IMR-90 (cell line): ENCODE data around the gene MRPS34. TPM values are rescaled to one million over a fixed set of nuclear protein-coding genes. Genes with fewer than 3 reads are reported as not detected.

Experiments
- ATAC-seq: fragments of 200-7000 bp; cut with Tn5 transposase; 2 replicates; pipeline ENCODE4 v1.9.1; 2020; ENCODE audit warnings: low read depth, mild to moderate bottlenecking, moderate library complexity
- BruUV-seq: library from RNA; stranded (reverse); fragments of 400-500 nt; replicated peaks from 2 replicates; lab custom pipeline; 2021; lab: Mats Ljungman, UMichigan
- CTCF ChIA-PET: fragments of 300-600 bp; formaldehyde crosslinking; extraction: SDS; loops from one replicate; lab custom pipeline; 2021; ENCODE audit warnings: antibody characterized with exemption; lab: Yijun Ruan, JAX
- POLR2A ChIA-PET: fragments of 300-600 bp; sonication (Branson Sonifier 250); formaldehyde crosslinking; loops from one replicate; lab custom pipeline; 2022; ENCODE audit warnings: antibody characterized with exemption; ENCODE audit not compliant: unreplicated experiment; lab: Charles Lee
- DNase-seq: peaks from one replicate; pipeline ENCODE4 v3.0.0; 2013
- H2AFZ ChIP-seq: replicated peaks from 2 replicates; pipeline ENCODE3; 2013; ENCODE audit warnings: low read length, mild to moderate bottlenecking; ENCODE audit not compliant: poor library complexity
- H2AK5ac ChIP-seq: 2 replicates; pipeline ENCODE4 v1.6.1; 2013; ENCODE audit warnings: low read depth, low read length, inconsistent platforms
- H2AK9ac ChIP-seq: replicated peaks from 2 replicates; pipeline ENCODE3; 2013; ENCODE audit warnings: mild to moderate bottlenecking, low read depth, low read length, moderate library complexity; ENCODE audit not compliant: poor library complexity
- H2BK120ac ChIP-seq: 2 replicates; pipeline ENCODE4 v1.6.1; 2013; ENCODE audit warnings: low read depth, low read length, inconsistent platforms
- H2BK15ac ChIP-seq: 3 replicates; pipeline ENCODE4 v1.6.1; 2013; ENCODE audit warnings: low read depth, low read length, inconsistent platforms
- H2BK20ac ChIP-seq: 2 replicates; pipeline ENCODE4 v1.6.1; 2013; ENCODE audit warnings: low read depth, mild to moderate bottlenecking, inconsistent platforms, low read length, moderate library complexity
- H2BK5ac ChIP-seq: 2 replicates; pipeline ENCODE4 v1.6.1; 2013; ENCODE audit warnings: mild to moderate bottlenecking, low read depth, low read length, inconsistent platforms; ENCODE audit not compliant: poor library complexity, severe bottlenecking
- H3K14ac ChIP-seq: replicated peaks from 2 replicates; pipeline ENCODE4 v1.6.1; 2013; ENCODE audit warnings: low read depth, low read length, inconsistent platforms
- H3K18ac ChIP-seq: 2 replicates; pipeline ENCODE4 v1.6.1; 2013; ENCODE audit warnings: low read depth, low read length, control low read depth
- H3K23ac ChIP-seq: 2 replicates; pipeline ENCODE4 v1.6.1; 2013; ENCODE audit warnings: low read depth, low read length, inconsistent platforms
- H3K27ac ChIP-seq: 2 replicates; pipeline ENCODE4 v1.5.1; 2013; ENCODE audit warnings: mild to moderate bottlenecking, control low read depth, low read length; ENCODE audit not compliant: insufficient read depth
- H3K27me3 ChIP-seq: 2 replicates; pipeline ENCODE4 v1.6.1; 2013; ENCODE audit warnings: low read length; ENCODE audit not compliant: control insufficient read depth, insufficient read depth
- H3K36me3 ChIP-seq: 2 replicates; pipeline ENCODE4 v1.6.1; 2013; ENCODE audit warnings: low read length, mixed read lengths; ENCODE audit not compliant: control insufficient read depth, insufficient read depth
- H3K4ac ChIP-seq: 2 replicates; pipeline ENCODE4 v1.6.1; 2013; ENCODE audit warnings: low read depth, low read length, inconsistent platforms
- H3K4me1 ChIP-seq: 2 replicates; pipeline ENCODE4 v1.6.1; 2013; ENCODE audit warnings: low read length, mixed read lengths; ENCODE audit not compliant: control insufficient read depth, insufficient read depth
- H3K4me2 ChIP-seq: 2 replicates; pipeline ENCODE4 v1.6.1; 2013; ENCODE audit warnings: low read depth, mild to moderate bottlenecking, control low read depth, low read length, moderate library complexity
- H3K4me3 ChIP-seq: 2 replicates; pipeline ENCODE4 v1.5.1; 2013; ENCODE audit warnings: low read depth, mild to moderate bottlenecking, control low read depth, low read length, moderate library complexity; ENCODE audit not compliant: insufficient read depth
- H3K56ac ChIP-seq: 2 replicates; pipeline ENCODE4 v1.6.1; 2013; ENCODE audit warnings: low read length, inconsistent platforms; ENCODE audit not compliant: insufficient read depth; ENCODE audit errors: extremely low read depth
- H3K79me1 ChIP-seq, 2 experiments: 2 replicates each; pipeline ENCODE4 v1.6.1; 2013; ENCODE audit warnings: low read length in 2 of 2, inconsistent platforms in 1 of 2, low read depth in 1 of 2
- H3K9ac ChIP-seq: 2 replicates; pipeline ENCODE4 v1.6.1; 2013; ENCODE audit warnings: low read depth, low read length, control low read depth
- H3K9me1 ChIP-seq: 2 replicates; pipeline ENCODE4 v1.6.1; 2013; ENCODE audit warnings: low read length, inconsistent platforms; ENCODE audit not compliant: insufficient read depth
- H3K9me3 ChIP-seq: 2 replicates; pipeline ENCODE4 v1.6.1; 2013; ENCODE audit warnings: low read length; ENCODE audit not compliant: control insufficient read depth, insufficient read depth
- H4K20me1 ChIP-seq: 2 replicates; pipeline ENCODE4 v1.6.1; 2013; ENCODE audit warnings: low read length, inconsistent platforms; ENCODE audit not compliant: insufficient read depth
- H4K5ac ChIP-seq: 2 replicates; pipeline ENCODE4 v1.6.1; 2013; ENCODE audit warnings: mild to moderate bottlenecking, low read depth, low read length, control low read depth
- H4K8ac ChIP-seq, 2 experiments: 2 replicates each; pipeline ENCODE4 v1.6.1; 2013; ENCODE audit warnings: low read depth in 2 of 2, low read length in 2 of 2, control low read depth in 1 of 2, inconsistent platforms in 1 of 2
- H4K91ac ChIP-seq: 2 replicates; pipeline ENCODE4 v1.6.1; 2013; ENCODE audit warnings: low read depth, low read length, inconsistent platforms; ENCODE audit not compliant: insufficient read depth
- BHLHE40 ChIP-seq: fragments of 150-350 bp; IDR thresholded peaks from 2 replicates; pipeline ENCODE4 v1.6.1; 2016; ENCODE audit warnings: mild to moderate bottlenecking, low read depth, low read length
- CEBPB ChIP-seq: IDR thresholded peaks from 2 replicates; pipeline ENCODE4 v1.6.1; 2012; ENCODE audit warnings: low read depth, low read length, improper control_type of control experiment
- CHD1 ChIP-seq: IDR thresholded peaks from 2 replicates; pipeline ENCODE4 v1.6.1; 2012; ENCODE audit warnings: low read depth, low read length, improper control_type of control experiment
- FOS ChIP-seq: fragments of 150-350 bp; IDR thresholded peaks from 2 replicates; pipeline ENCODE4 v1.6.1; 2016; ENCODE audit warnings: low read depth, low read length
- MAFK ChIP-seq: IDR thresholded peaks from 2 replicates; pipeline ENCODE4 v1.6.1; 2012; ENCODE audit warnings: low read depth, low read length, improper control_type of control experiment
- MAZ ChIP-seq: IDR thresholded peaks from 2 replicates; pipeline ENCODE4 v1.6.1; 2012; ENCODE audit warnings: low read depth, mild to moderate bottlenecking, low read length, improper control_type of control experiment, moderate library complexity, borderline replicate concordance
- MXI1 ChIP-seq: IDR thresholded peaks from 2 replicates; pipeline ENCODE4 v1.6.1; 2012; ENCODE audit warnings: low read depth, mild to moderate bottlenecking, low read length, moderate library complexity, borderline replicate concordance
- NFE2L2 ChIP-seq: fragments of 150-350 bp; IDR thresholded peaks from 2 replicates; pipeline ENCODE4 v1.6.1; 2016; ENCODE audit warnings: low read depth, mild to moderate bottlenecking, low read length
- POLR2A ChIP-seq: IDR thresholded peaks from 2 replicates; pipeline ENCODE4 v1.6.1; 2012; ENCODE audit warnings: mild to moderate bottlenecking, low read depth, low read length
- RAD21 ChIP-seq: IDR thresholded peaks from 2 replicates; pipeline ENCODE4 v1.6.1; 2012; ENCODE audit warnings: low read length, improper control_type of control experiment
- RCOR1 ChIP-seq: IDR thresholded peaks from 2 replicates; pipeline ENCODE4 v1.6.1; 2012; ENCODE audit warnings: mild to moderate bottlenecking, low read length, improper control_type of control experiment; ENCODE audit not compliant: insufficient replicate concordance
- RFX5 ChIP-seq: IDR thresholded peaks from 2 replicates; pipeline ENCODE4 v1.8.0; 2012; ENCODE audit warnings: low read depth, mild to moderate bottlenecking, low read length, moderate library complexity
- SMC3 ChIP-seq: fragments of 150-350 bp; IDR thresholded peaks from 2 replicates; pipeline ENCODE4 v1.6.1; 2016; ENCODE audit warnings: low read depth, mild to moderate bottlenecking, antibody characterized with exemption, low read length, moderate library complexity
- WGBS, 2 experiments: methylation state at CpG; one replicate each; pipeline versions ENCODE4 v1.1.5 to v1.1.7; 2013; ENCODE audit warnings: missing lambda C conversion rate in 2 of 2; ENCODE audit not compliant: insufficient read length in 1 of 2; ENCODE audit errors: extremely low coverage in 2 of 2; 5-methylcytosine and 5-hydroxymethylcytosine counted together
- dilution Hi-C: fragments of 300-500 bp; cut with HindIII; formaldehyde crosslinking; loops from one replicate; pipeline ENCODE4 v1.14.3; 2018; ENCODE audit warnings: low sequenced_read_pairs; ENCODE audit not compliant: unreplicated experiment
- in situ Hi-C: fragments of 300-500 bp; cut with MboI; formaldehyde crosslinking; loops from 3 replicates; pipeline ENCODE4 v1.14.3; 2019; ENCODE audit warnings: low sequenced_read_pairs, inconsistent platforms, mixed read lengths
- intact Hi-C: fragments of 100-400 bp; cut with micrococcal nuclease; formaldehyde crosslinking; loops from 2 replicates; pipeline ENCODE4 v1.10.0; 2022
- polyA plus RNA-seq, 3 experiments: library from polyadenylated mRNA; depleted of rRNA; stranded (reverse); fragments of >200 nt; gene quantifications; 2 replicates each; pipeline ENCODE4 v1.2.3, GENCODE V29; 2012; ENCODE audit warnings: low replicate concordance in 1 of 3
- total RNA-seq: library from RNA; depleted of rRNA; stranded (reverse); fragments of >200 nt; gene quantifications from 2 replicates; pipeline ENCODE4 v1.2.3, GENCODE V29; 2012
- TF ChIP-seq, protein P1 (sequence below): fragments of 150-350 bp; IDR thresholded peaks from 2 replicates; pipeline ENCODE4 v1.6.1; 2017; ENCODE audit warnings: mild to moderate bottlenecking, antibody characterized with exemption, low read length, low read depth
- TF ChIP-seq, protein P2 (sequence below): conservative IDR thresholded peaks from 2 replicates; pipeline ENCODE4 v1.5.1; 2012; ENCODE audit warnings: mild to moderate bottlenecking, low read depth, low read length, improper control_type of control experiment
- TF ChIP-seq, protein P3 (sequence below): fragments of 150-350 bp; IDR thresholded peaks from 2 replicates; pipeline ENCODE4 v1.6.1; 2016; ENCODE audit warnings: low read depth, mild to moderate bottlenecking, low read length, moderate library complexity, borderline replicate concordance

The MRPS34 gene
- total and polyA plus RNA-seq, 2 of the 4 experiments (the other 2 are of a cell fraction): 68.5 to 80.4 TPM

- no peak overlapping the region for H2BK15ac ChIP-seq
- no peak overlapping the region for H2BK20ac ChIP-seq
- no peak overlapping the region for H3K27ac ChIP-seq
- CTCF ChIA-PET: no interaction called here
- H3K4me3 ChIP-seq: no peak overlapping the region
- H3K4me2 ChIP-seq: no peak overlapping the region
- no peak overlapping the region for H4K91ac ChIP-seq
- peaks cover 2% of the 10 kb centered on the region; the same call in 1 of the 2 replicates for H3K9me1 ChIP-seq
- 97% methylated on average over 6 of the region's 17 CpGs; no CpG with 5 or more reads in 1 of the 2 experiments for WGBS, 2 experiments
- BruUV-seq: no TSS peak
- no peak overlapping the region for H2AFZ ChIP-seq
- no peaks in the 10 kb centered on the region for H3K9me3 ChIP-seq
- no peak overlapping the region for H3K18ac ChIP-seq
- no peak overlapping the region for H3K14ac ChIP-seq
- dilution Hi-C loops (no loop called here), intact Hi-C loops (no loop called here), in situ Hi-C loops (no loop called here)
- no peak overlapping the region for H3K23ac ChIP-seq
- no peak overlapping the region for H3K56ac ChIP-seq
- ATAC-seq (no peak), DNase-seq (no peak)
- H4K20me1 ChIP-seq: 0 out of 2 replicates have a peak, but pooled peaks cover 1% of the 10 kb centered on the region
- no peak overlapping the region for H2AK9ac ChIP-seq
- H3K27me3 ChIP-seq: no peaks in the 10 kb centered on the region
- no peak overlapping the region for H4K8ac ChIP-seq
- H4K5ac ChIP-seq: no peak overlapping the region
- no peak overlapping the region for H3K9ac ChIP-seq
- H3K36me3 ChIP-seq: peaks cover 18% of the 10 kb centered on the region
- POLR2A ChIA-PET: no interaction called here
- H2BK5ac ChIP-seq: no peak overlapping the region
- TF ChIP-seq RCOR1 (no peak), NFE2L2 (no peak), RAD21 (no peak), RFX5 (no peak), MXI1 (no peak), BHLHE40 (no peak), MAZ (no peak), CHD1 (no peak), CEBPB (no peak), POLR2A (no peak), MAFK (no peak), FOS (no peak), SMC3 (no peak)
- TF ChIP-seq, protein P1, sequence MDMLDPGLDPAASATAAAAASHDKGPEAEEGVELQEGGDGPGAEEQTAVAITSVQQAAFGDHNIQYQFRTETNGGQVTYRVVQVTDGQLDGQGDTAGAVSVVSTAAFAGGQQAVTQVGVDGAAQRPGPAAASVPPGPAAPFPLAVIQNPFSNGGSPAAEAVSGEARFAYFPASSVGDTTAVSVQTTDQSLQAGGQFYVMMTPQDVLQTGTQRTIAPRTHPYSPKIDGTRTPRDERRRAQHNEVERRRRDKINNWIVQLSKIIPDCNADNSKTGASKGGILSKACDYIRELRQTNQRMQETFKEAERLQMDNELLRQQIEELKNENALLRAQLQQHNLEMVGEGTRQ: no peak
- TF ChIP-seq, protein P2, sequence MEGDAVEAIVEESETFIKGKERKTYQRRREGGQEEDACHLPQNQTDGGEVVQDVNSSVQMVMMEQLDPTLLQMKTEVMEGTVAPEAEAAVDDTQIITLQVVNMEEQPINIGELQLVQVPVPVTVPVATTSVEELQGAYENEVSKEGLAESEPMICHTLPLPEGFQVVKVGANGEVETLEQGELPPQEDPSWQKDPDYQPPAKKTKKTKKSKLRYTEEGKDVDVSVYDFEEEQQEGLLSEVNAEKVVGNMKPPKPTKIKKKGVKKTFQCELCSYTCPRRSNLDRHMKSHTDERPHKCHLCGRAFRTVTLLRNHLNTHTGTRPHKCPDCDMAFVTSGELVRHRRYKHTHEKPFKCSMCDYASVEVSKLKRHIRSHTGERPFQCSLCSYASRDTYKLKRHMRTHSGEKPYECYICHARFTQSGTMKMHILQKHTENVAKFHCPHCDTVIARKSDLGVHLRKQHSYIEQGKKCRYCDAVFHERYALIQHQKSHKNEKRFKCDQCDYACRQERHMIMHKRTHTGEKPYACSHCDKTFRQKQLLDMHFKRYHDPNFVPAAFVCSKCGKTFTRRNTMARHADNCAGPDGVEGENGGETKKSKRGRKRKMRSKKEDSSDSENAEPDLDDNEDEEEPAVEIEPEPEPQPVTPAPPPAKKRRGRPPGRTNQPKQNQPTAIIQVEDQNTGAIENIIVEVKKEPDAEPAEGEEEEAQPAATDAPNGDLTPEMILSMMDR: no peak
- TF ChIP-seq, protein P3, sequence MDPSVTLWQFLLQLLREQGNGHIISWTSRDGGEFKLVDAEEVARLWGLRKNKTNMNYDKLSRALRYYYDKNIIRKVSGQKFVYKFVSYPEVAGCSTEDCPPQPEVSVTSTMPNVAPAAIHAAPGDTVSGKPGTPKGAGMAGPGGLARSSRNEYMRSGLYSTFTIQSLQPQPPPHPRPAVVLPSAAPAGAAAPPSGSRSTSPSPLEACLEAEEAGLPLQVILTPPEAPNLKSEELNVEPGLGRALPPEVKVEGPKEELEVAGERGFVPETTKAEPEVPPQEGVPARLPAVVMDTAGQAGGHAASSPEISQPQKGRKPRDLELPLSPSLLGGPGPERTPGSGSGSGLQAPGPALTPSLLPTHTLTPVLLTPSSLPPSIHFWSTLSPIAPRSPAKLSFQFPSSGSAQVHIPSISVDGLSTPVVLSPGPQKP: no peak
- H2AK5ac ChIP-seq: no peak overlapping the region
- H3K4ac ChIP-seq: no peak overlapping the region
- peaks cover 4% of the 10 kb centered on the region; the same call in 1 of the 2 replicates for H3K4me1 ChIP-seq
- H2BK120ac ChIP-seq: no peak overlapping the region
- peaks cover 0 to 4% of the 10 kb centered on the region in 2 experiments; a peak in 1 of 4 replicates for H3K79me1 ChIP-seq
Observed at GRCh38 chr16:1817716-1818115, 44.8 kb upstream of the MRPS34 start.
